Activated naive CD8-positive, alpha-beta T cell treated with anti-CD3 and anti-CD28 coated beads, Interleukin-2, amount 10 ng/mL, durations not matched to agents 7 days and 5 days (primary cell): ENCODE measurements around the gene MATN4. TPM values are rescaled to one million over a fixed set of nuclear protein-coding genes. Genes with fewer than 3 reads are reported as not detected.

Source experiments
- ATAC-seq: fragments of 150-1000 bp; cut with Tn5 transposase; one replicate; pipeline ENCODE4 v1.10.0; 2021; ENCODE audit warnings: low read depth, moderate library complexity
- POLR2A ChIA-PET: fragments of 350-600 bp; sonication (Branson Sonifier 250); formaldehyde crosslinking; loops from one replicate; lab custom pipeline; 2021; ENCODE audit warnings: antibody characterized with exemption; lab: Charles Lee
- DNase-seq: peaks from one replicate; pipeline ENCODE4 v3.0.0; 2021
- H3K27ac Mint-ChIP-seq: one replicate; pipeline ENCODE4 v1.8.0; 2022; ENCODE audit warnings: mild to moderate bottlenecking, mixed read lengths
- H3K27me3 Mint-ChIP-seq: one replicate; pipeline ENCODE4 v1.8.0; 2022; ENCODE audit warnings: mild to moderate bottlenecking, moderate library complexity, mixed read lengths
- H3K36me3 Mint-ChIP-seq: one replicate; pipeline ENCODE4 v1.8.0; 2021; ENCODE audit warnings: mild to moderate bottlenecking, mixed read lengths
- H3K4me1 Mint-ChIP-seq: one replicate; pipeline ENCODE4 v1.8.0; 2021; ENCODE audit warnings: mixed read lengths
- H3K4me3 Mint-ChIP-seq: one replicate; pipeline ENCODE4 v1.8.0; 2022; ENCODE audit warnings: mild to moderate bottlenecking, moderate library complexity, mixed read lengths
- H3K9me3 Mint-ChIP-seq: one replicate; pipeline ENCODE4 v1.8.0; 2021; ENCODE audit warnings: mixed read lengths
- total RNA-seq, 2 experiments: library from RNA; stranded (reverse); gene quantifications; one replicate each; pipeline ENCODE4 v1.2.3, GENCODE V29; 2021

MATN4 gene
- total RNA-seq, 2 experiments from 2014 or later = 0.14 to 0.30 TPM

- Mint-ChIP-seq H3K9me3 (no peaks in the 10 kb centered on the region), H3K4me1 (peaks cover 34% of the 10 kb centered on the region), H3K36me3 (peaks cover 2% of the 10 kb centered on the region), H3K27ac (no peak overlapping the region), H3K27me3 (peaks cover 33% of the 10 kb centered on the region), H3K4me3 (peak overlapping the region; percentile 52)
- ATAC-seq (no peak), DNase-seq (no peak)
- POLR2A ChIA-PET = interaction anchor here (1.0 kb wide), 1 partner anchor 58 kb away, joined by 3 read pairs; no protein-coding TSS in a partner anchor
These were observed 8.3 kb upstream of the MATN4 start for GRCh38 chr20:45316150-45317080.

- peak overlapping the region; percentile 36 for H3K4me3 Mint-ChIP-seq
These were observed 7.6 kb upstream of the MATN4 start for GRCh38 chr20:45315672-45316071.

GRCh38 chr20:45313943-45314342 is 5.8 kb upstream of the MATN4 start:
- Mint-ChIP-seq H3K4me1 (peaks cover 24% of the 10 kb centered on the region), H3K36me3 (peaks cover 2% of the 10 kb centered on the region), H3K27me3 (peaks cover 49% of the 10 kb centered on the region), H3K4me3 (no peak overlapping the region), H3K27ac (no peak overlapping the region), H3K9me3 (no peaks in the 10 kb centered on the region)
- POLR2A ChIA-PET = no interaction called here
- ATAC-seq (no peak), DNase-seq (no peak)

More at GRCh38 chr20:45315672-45316071, 7.6 kb upstream of the MATN4 start:
- H3K27me3 Mint-ChIP-seq = peaks cover 41% of the 10 kb centered on the region
- POLR2A ChIA-PET = interaction anchor here (0.7 kb wide), 1 partner anchor 57 kb away, joined by 3 read pairs; no protein-coding TSS in a partner anchor
- peaks cover 31% of the 10 kb centered on the region for H3K4me1 Mint-ChIP-seq
- no peak for ATAC-seq
- no peak for DNase-seq
- peaks cover 2% of the 10 kb centered on the region for H3K36me3 Mint-ChIP-seq
- H3K9me3 Mint-ChIP-seq = no peaks in the 10 kb centered on the region
- H3K27ac Mint-ChIP-seq = no peak overlapping the region

GRCh38 chr20:45313065-45313695 is 5.1 kb upstream of the MATN4 start:
- ATAC-seq (no peak), DNase-seq (no peak)
- no peak overlapping the region for H3K27ac Mint-ChIP-seq
- H3K4me1 Mint-ChIP-seq = peaks cover 19% of the 10 kb centered on the region
- no peaks in the 10 kb centered on the region for H3K9me3 Mint-ChIP-seq
- peaks cover 2% of the 10 kb centered on the region for H3K36me3 Mint-ChIP-seq
- H3K4me3 Mint-ChIP-seq = no peak overlapping the region
- peaks cover 51% of the 10 kb centered on the region for H3K27me3 Mint-ChIP-seq
- POLR2A ChIA-PET = no interaction called here

GRCh38 chr20:45312241-45312640 is 4.1 kb upstream of the MATN4 start:
- DNase-seq (no peak), ATAC-seq (no peak)
- POLR2A ChIA-PET = no interaction called here
- H3K27ac Mint-ChIP-seq = no peak overlapping the region
- no peaks in the 10 kb centered on the region for H3K9me3 Mint-ChIP-seq
- H3K4me1 Mint-ChIP-seq = peaks cover 12% of the 10 kb centered on the region
- peaks cover 54% of the 10 kb centered on the region for H3K27me3 Mint-ChIP-seq
- no peak overlapping the region for H3K4me3 Mint-ChIP-seq
- H3K36me3 Mint-ChIP-seq = peaks cover 2% of the 10 kb centered on the region

GRCh38 chr20:45311589-45312211 is 3.6 kb upstream of the MATN4 start:
- Mint-ChIP-seq H3K36me3 (no peaks in the 10 kb centered on the region), H3K4me3 (no peak overlapping the region), H3K4me1 (peaks cover 9% of the 10 kb centered on the region), H3K27ac (no peak overlapping the region), H3K27me3 (peaks cover 50% of the 10 kb centered on the region), H3K9me3 (no peaks in the 10 kb centered on the region)
- DNase-seq = peak; percentile 79
- ATAC-seq = peak; percentile 57
- POLR2A ChIA-PET = no interaction called here

- no peak overlapping the region for H3K27ac Mint-ChIP-seq
- H3K9me3 Mint-ChIP-seq = no peaks in the 10 kb centered on the region
- POLR2A ChIA-PET = no interaction called here
- peaks cover 51% of the 10 kb centered on the region for H3K27me3 Mint-ChIP-seq
- no peak overlapping the region for H3K4me3 Mint-ChIP-seq
- no peaks in the 10 kb centered on the region for H3K36me3 Mint-ChIP-seq
- H3K4me1 Mint-ChIP-seq = peaks cover 7% of the 10 kb centered on the region
- ATAC-seq = no peak
- no peak for DNase-seq
These were observed 976 bp upstream of the MATN4 start for GRCh38 chr20:45309075-45309474.

GRCh38 chr20:45307076-45307640 is 941 bp downstream of the MATN4 start:
- DNase-seq (no peak), ATAC-seq (no peak)
- Mint-ChIP-seq H3K4me1 (peaks cover 10% of the 10 kb centered on the region), H3K9me3 (no peaks in the 10 kb centered on the region), H3K4me3 (peak overlapping the region; percentile 19), H3K36me3 (no peaks in the 10 kb centered on the region), H3K27me3 (peaks cover 49% of the 10 kb centered on the region), H3K27ac (no peak overlapping the region)
- POLR2A ChIA-PET = no interaction called here

GRCh38 chr20:45306431-45306982 is 1.6 kb downstream of the MATN4 start, which contains the start of gene RBPJL:
Gene RBPJL (plus strand): TSS chr20:45306840. CDS start chr20:45306923, 83 bp downstream.
- H3K36me3 Mint-ChIP-seq = no peaks in the 10 kb centered on the region
- POLR2A ChIA-PET = no interaction called here
- DNase-seq = peak; percentile 79
- H3K27ac Mint-ChIP-seq = no peak within 1 kb of the TSS
- H3K27me3 Mint-ChIP-seq = peaks cover 51% of the 10 kb centered on the region
- peak; percentile 52 for ATAC-seq
- peak within 1 kb of the TSS; percentile 19 for H3K4me3 Mint-ChIP-seq
- H3K4me1 Mint-ChIP-seq = peaks cover 14% of the 10 kb centered on the region
- no peaks in the 10 kb centered on the region for H3K9me3 Mint-ChIP-seq

- POLR2A ChIA-PET = no interaction called here
- DNase-seq = no peak
- no peak for ATAC-seq
- Mint-ChIP-seq H3K27me3 (peaks cover 39% of the 10 kb centered on the region), H3K27ac (no peak overlapping the region), H3K9me3 (no peaks in the 10 kb centered on the region), H3K4me3 (no peak overlapping the region), H3K4me1 (peaks cover 10% of the 10 kb centered on the region), H3K36me3 (no peaks in the 10 kb centered on the region)
These were observed 2.8 kb downstream of the MATN4 start for GRCh38 chr20:45305262-45305661.

- H3K9me3 Mint-ChIP-seq = no peaks in the 10 kb centered on the region
- H3K4me3 Mint-ChIP-seq = no peak overlapping the region
- H3K36me3 Mint-ChIP-seq = no peaks in the 10 kb centered on the region
- DNase-seq = no peak
- H3K4me1 Mint-ChIP-seq = peaks cover 10% of the 10 kb centered on the region
- peaks cover 37% of the 10 kb centered on the region for H3K27me3 Mint-ChIP-seq
- H3K27ac Mint-ChIP-seq = no peak overlapping the region
- ATAC-seq = no peak
- POLR2A ChIA-PET = no interaction called here
These were observed 3.6 kb downstream of the MATN4 start for GRCh38 chr20:45304464-45304999.

GRCh38 chr20:45303586-45304463 is 4.3 kb downstream of the MATN4 start:
- POLR2A ChIA-PET = no interaction called here
- ATAC-seq = no peak
- no peak for DNase-seq
- Mint-ChIP-seq H3K27me3 (peaks cover 37% of the 10 kb centered on the region), H3K36me3 (no peaks in the 10 kb centered on the region), H3K9me3 (no peaks in the 10 kb centered on the region), H3K4me3 (no peak overlapping the region), H3K4me1 (peaks cover 10% of the 10 kb centered on the region), H3K27ac (no peak overlapping the region)
